ENCODE measurements around the gene SMAD7.
A peak's percentile ranks its signal among the peaks of the same experiment; 100 is the strongest.

The SMAD7 gene

DNA sequence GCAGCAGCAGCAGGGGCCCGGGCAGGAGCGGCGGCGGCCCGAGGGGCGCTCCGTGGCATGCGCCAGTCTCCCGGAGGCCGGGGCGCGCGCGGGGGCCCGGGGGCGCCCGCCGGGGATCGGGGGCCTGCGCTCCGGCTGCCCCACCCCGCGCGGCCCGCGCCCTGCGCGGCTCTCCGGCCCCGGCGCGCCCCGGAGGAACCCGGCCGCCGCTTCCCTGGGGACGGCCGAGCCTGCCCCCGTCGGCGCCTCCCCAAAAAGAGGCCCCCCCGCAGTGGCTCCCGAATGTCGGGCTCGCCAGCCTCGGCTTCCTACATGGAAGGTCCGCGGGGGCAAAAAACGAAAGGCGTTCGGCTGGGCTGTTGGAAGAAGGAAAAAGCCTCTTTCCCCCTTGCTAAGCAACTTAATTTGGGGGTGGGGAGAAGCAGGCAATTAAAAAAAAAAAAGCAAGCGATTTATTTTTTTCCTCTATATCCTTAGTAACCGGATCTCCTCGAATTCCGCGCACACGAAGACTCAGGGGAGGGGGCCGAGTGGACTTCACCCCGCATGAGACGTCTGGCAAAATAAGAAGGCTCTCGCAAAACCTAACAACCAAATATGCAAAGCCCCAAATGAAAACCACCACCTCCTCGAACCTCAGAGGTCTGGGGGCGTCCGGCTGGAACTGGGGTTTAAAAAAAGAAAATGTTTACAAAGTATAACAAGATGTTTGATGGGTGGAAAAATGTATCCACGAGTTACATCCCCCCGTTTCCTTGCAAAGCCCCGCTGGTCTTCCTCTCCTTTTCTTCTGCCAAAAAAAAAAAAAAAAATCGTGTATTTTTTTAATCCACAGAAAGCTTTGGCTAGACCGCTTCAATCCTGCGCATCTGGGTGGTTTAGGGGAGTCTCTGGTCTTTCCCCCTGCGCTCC is at the start of gene SMAD7:
TSS of gene SMAD7 (minus strand) at position 430 of the 912 bp plus-strand sequence. CDS start 541 bp downstream, outside the sequence.
- DNase-seq, result peak; percentile 12

DNA sequence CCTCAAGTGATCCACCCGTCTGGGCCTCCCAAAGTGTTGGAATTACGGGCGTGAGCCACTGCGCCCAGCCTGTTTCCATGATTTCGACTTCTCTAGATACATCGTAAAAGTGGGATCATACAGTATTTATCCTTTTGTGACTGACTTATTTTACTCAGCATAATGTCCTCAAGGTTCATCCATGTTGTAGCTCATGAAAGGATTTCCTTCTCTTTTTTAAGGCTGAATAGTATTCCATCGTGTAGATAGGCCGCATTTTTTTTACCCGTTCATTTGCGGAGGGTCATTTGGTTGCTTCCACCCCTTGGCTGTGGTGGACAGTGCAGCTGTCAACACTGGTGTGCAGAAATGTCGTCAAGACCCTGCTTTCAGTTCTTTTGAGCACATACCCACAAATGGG is 48.8 kb upstream of the SMAD7 start:
- no peak for DNase-seq

DNA sequence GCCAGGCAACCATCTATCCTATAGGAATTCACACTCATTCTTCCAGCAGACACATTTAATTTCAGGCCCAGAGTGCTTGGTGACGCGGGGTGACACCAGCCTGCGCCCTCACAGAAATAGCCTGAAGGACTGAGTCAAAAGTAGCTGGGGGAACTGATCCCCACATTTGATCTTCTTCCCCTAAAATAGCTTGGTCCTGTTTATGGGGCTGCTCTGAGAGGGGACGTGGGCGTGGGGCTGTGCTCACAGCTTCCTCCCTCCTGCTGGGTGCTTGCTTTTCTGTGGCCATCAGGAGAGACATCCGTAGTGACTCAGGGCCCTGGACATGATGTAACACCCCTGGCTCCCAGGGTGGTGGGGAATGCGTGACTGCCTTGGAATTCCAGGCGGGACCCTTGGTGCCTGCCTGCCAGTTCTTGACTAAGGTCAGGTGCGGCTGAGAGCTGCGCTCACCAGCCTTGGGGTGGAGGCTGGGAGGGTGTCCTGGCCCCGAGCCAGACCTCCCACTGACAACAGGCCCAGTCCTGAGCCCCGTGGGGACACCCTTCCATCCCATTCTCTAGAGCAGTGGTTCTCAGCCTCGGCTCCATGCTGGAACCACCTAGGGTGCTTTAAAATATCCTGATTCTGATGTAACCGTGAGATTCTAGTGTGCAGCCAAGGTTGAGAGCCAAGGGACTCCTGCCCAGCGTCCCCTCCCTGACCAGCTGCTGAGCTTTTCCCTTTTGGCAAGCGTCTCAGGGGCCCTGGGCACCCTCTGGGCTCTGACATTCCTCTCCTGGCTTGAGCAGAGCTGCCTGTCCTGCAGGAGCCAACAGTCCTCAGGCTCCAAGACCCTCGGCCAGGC is 47.4 kb upstream of the SMAD7 start:
- DNase-seq, result no peak

- no peak for DNase-seq
Measured at GRCh38 chr18:48997681-48997984, 46.9 kb upstream of the SMAD7 start.

DNA sequence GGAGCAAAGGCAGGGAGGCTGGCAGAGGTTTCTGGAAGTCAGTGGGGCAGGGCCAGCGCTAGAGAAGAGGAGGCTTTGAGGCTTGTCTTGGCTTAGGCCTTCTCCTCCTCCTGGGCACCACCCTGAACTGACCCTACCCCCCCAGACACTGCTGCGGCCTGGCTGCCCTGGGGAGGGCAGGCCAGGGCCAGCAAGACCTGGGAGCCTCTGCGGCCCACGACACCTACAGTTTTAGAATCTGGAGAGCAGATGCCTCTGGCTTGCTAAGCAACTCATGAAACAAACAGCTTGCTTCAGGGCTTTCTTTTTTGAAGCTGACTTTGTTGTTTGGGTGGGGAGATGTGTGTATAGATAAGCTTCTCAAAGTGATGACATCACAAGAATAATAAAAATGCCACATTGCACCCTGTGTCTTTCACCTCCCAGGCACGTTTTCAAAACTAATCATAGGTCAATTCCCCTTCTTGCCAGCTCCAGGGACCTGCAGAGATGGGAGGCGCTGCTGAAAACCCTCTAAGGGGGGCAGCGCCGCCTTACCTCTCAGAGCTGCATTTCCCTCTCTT is 46.2 kb upstream of the SMAD7 start:
- DNase-seq, result no peak

GRCh38 chr18:48996041-48996440 is 45.3 kb upstream of the SMAD7 start:
- no peak for DNase-seq

GRCh38 chr18:48994926-48995835 is 44.4 kb upstream of the SMAD7 start:
- no peak for DNase-seq

DNA sequence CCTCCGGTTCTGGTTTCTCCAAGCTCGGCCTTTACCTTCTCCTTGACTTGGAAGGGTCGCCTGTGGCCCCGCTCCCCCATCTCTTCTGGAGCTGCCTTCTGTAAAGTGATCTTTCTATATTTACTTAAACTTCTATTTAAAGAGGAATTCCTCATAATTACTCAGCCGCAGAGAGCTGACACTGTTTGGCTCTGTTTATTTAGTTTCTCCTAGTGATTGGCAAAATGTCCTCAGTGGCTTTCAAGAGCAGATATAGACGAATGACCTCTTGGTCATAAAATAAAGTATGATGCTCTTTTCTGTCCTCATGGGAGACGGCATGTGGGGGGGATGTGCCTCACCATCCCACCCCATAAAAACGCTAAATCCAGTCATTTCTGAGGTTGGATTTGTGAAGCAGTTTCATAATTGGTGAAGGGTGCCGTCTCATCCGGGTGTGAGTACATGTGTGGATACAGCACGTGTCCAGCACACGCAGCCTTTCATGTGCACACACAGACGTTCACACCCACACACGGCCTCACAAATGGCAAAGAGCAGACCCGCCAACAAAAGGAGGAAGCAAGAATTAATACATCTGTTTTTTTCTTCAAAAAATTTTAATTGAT is 43.4 kb upstream of the SMAD7 start:
- no peak for DNase-seq

DNA sequence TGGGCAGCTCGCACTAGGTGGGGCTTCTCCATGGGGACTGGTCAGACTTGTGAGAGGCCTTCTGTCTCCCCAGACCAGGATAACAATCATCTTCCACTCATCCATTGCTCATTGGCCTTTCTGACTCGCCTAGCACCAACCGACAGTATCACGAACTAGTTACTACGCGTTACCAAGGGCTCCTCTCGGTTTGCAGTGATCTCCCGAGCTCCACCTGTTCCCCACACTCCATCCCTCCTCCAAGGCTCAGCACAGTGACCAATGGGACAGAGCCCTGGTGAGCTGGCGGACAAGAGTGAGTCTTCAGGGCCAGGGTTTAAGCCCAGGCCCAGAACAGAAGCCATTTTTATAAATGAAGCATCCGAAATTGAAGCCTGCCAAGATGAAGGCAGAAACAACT is 42.8 kb upstream of the SMAD7 start:
- no peak for DNase-seq

DNA sequence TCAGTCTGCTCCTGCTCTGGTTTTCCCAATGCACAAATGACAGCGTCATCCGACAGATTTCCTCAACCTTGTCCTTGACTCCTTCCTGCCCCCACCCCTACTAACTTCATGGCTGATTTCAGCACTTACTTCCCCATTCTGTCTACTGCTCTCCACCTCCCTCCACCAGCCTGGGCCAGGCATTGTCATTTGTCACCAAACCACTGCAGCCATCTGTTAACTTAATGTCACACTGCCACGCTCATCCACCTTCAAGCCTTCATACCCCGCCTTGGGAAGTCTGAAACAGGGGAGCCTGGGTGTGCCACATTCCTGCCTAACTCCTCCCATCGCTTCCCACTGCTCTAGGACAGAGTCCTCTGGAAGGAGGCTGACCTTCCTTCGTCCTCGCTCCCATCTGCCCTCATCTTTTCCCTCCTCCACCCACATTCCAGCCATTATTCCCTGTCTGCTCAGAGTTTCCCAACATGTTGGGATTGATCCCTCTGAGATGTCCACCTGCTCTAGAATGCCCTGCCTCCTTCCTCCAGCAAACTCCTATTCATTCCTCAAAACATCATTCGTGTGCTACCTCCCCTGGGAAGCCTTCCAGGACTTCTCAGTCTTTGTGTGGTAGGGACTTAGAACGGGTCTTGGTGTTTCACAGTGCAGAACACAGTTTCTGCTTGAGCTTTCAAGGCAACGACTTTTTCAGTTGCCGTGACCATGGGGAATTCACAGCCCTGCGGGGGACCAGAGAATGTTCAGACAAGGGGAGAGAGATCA is 42.2 kb upstream of the SMAD7 start:
- DNase-seq, result no peak

GRCh38 chr18:48992133-48992532 is 41.4 kb upstream of the SMAD7 start:
- no peak for DNase-seq

DNA sequence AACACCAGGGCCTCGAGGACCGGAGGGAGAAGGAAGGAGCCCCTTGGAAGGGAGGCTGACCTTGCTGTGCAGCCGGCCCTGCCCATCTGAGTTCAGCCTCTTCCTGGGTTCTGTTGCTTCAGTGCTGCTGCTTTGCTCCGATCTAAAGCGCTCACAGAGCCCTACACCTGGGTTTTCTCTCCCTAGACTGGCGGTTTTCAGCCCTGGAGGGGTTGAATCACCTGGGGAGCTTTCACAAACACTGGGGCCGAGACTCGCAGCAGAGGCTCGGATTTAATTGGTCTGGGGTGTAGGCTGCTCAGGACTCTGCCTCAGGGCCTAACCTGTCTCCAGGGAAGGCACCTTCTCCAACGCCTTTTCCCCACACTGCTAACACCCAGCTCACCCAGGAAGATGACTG is 40.9 kb upstream of the SMAD7 start:
- DNase-seq, result no peak

DNA sequence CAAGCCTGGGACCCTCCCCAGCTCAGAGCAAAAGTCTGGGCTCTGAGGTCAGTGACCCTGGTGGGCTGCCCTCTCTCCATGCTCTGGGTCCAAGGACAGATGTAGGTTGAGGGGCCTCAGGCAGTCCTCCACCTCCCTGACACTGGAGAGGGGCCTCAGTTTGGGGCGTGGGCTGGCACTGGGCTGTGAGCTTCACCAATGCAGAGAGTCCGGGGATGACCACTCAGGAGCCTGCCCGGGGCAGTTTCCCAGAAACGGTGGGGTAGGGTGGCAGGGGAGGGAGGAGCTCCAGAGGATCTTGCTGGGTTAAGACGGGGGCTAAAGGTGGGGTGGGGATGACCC is 40.5 kb upstream of the SMAD7 start:
- no peak for DNase-seq

- no peak for DNase-seq
Measured at GRCh38 chr18:48990481-48991318, 39.9 kb upstream of the SMAD7 start.

- DNase-seq, result no peak
Measured at GRCh38 chr18:48989304-48990303, 38.8 kb upstream of the SMAD7 start.

GRCh38 chr18:48988508-48989303 is 37.9 kb upstream of the SMAD7 start:
- no peak for DNase-seq

GRCh38 chr18:48987821-48988220 is 37.1 kb upstream of the SMAD7 start:
- no peak for DNase-seq
